Caki2 (cell line): Measurements from ENCODE around the gene CCNI2. TPM values are rescaled to one million over a fixed set of nuclear protein-coding genes. Genes with fewer than 3 reads are reported as not detected.

ENCODE experiments used
- DNase-seq: peaks from one replicate; pipeline ENCODE4 v3.0.0-alpha.2; 2015; ENCODE audit warnings: low read depth
- in situ Hi-C: cut with HindIII; loops from 2 replicates; pipeline ENCODE4 v1.10.0; 2016; ENCODE audit warnings: low sequenced_read_pairs, low pct_unique_long_range_greater_than_20kb, mixed read lengths
- total RNA-seq: library from RNA; depleted of rRNA; stranded (reverse); fragments of >200 nt; shearing (Covaris generic); gene quantifications from 2 replicates; pipeline ENCODE4 v1.2.3, GENCODE V29; 2014; ENCODE audit warnings: low replicate concordance

CCNI2 gene
- total RNA-seq, 1 experiment from 2014 or later = not detected

GRCh38 chr5:132761321-132762240 lies 14.4 kb downstream of the CCNI2 start:
- in situ Hi-C loops = no loop called here
- DNase-seq = no peak

GRCh38 chr5:132762246-132763000 lies 15.2 kb downstream of the CCNI2 start:
- DNase-seq = no peak
- in situ Hi-C loops = no loop called here

- in situ Hi-C loops = no loop called here
- no peak for DNase-seq
Measured at GRCh38 chr5:132763181-132764036, 16.2 kb downstream of the CCNI2 start.

GRCh38 chr5:132764051-132764450 lies 16.8 kb downstream of the CCNI2 start:
- in situ Hi-C loops = no loop called here

GRCh38 chr5:132764671-132765238 lies 17.5 kb downstream of the CCNI2 start:
- no peak for DNase-seq
- in situ Hi-C loops = no loop called here

More at GRCh38 chr5:132764051-132764450, 16.8 kb downstream of the CCNI2 start:
- DNase-seq = no peak

- in situ Hi-C loops = no loop called here
- no peak for DNase-seq
Measured at GRCh38 chr5:132765311-132766019, 18.2 kb downstream of the CCNI2 start.

- DNase-seq = no peak
- in situ Hi-C loops = no loop called here
Measured at GRCh38 chr5:132766020-132766805, 19.0 kb downstream of the CCNI2 start.

GRCh38 chr5:132766806-132767055 lies 19.5 kb downstream of the CCNI2 start:
- in situ Hi-C loops = no loop called here
- no peak for DNase-seq

- in situ Hi-C loops = no loop called here
- DNase-seq = no peak
Measured at GRCh38 chr5:132767150-132767549, 19.9 kb downstream of the CCNI2 start.

- DNase-seq = no peak
- in situ Hi-C loops = no loop called here
Measured at GRCh38 chr5:132768485-132768868, 21.3 kb downstream of the CCNI2 start.

- DNase-seq = no peak
- in situ Hi-C loops = no loop called here
Measured at GRCh38 chr5:132770476-132771159, 23.4 kb downstream of the CCNI2 start.

GRCh38 chr5:132771503-132771998 lies 24.3 kb downstream of the CCNI2 start:
- peak; percentile 47 for DNase-seq
- in situ Hi-C loops = no loop called here

GRCh38 chr5:132772291-132773070 lies 25.3 kb downstream of the CCNI2 start:
- DNase-seq = no peak
- in situ Hi-C loops = no loop called here

GRCh38 chr5:132773114-132773513 lies 25.9 kb downstream of the CCNI2 start:
- DNase-seq = no peak
- in situ Hi-C loops = no loop called here

- in situ Hi-C loops = no loop called here
Measured at GRCh38 chr5:132773601-132774355, 26.6 kb downstream of the CCNI2 start.

More at GRCh38 chr5:132773601-132774355, 26.6 kb downstream of the CCNI2 start:
- no peak for DNase-seq
